ENCODE data around the gene SOST. TPM values are rescaled to one million over a fixed set of nuclear protein-coding genes. Genes with fewer than 3 reads are reported as not detected.

Gene SOST
- polyA plus RNA-seq, 1 donor from 2014 or later: 0.10 TPM

- no peak overlapping the region for H3K27ac ChIP-seq (ENCODE audit: low read length)
- H3F3A ChIP-seq (ENCODE audit: insufficient read depth, low read length, poor library complexity, severe bottlenecking): no peaks in the 10 kb centered on the region
- H3K9me2 ChIP-seq (ENCODE audit: insufficient read depth, low read length): no peaks in the 10 kb centered on the region
- no peak overlapping the region for H3K4me3 ChIP-seq (ENCODE audit: low read length)
- no peak overlapping the region for H3K9ac ChIP-seq (ENCODE audit: low read length)
- no peak overlapping the region for H2AFZ ChIP-seq (ENCODE audit: low read depth, low read length)
- H4K20me1 ChIP-seq (ENCODE audit: insufficient read depth): no peaks in the 10 kb centered on the region
- peaks cover 3% of the 10 kb centered on the region for H3K9me3 ChIP-seq (ENCODE audit: low read length)
- no peaks in the 10 kb centered on the region for H3K36me3 ChIP-seq (ENCODE audit: insufficient read depth, low read length)
- H3K4me2 ChIP-seq (ENCODE audit: low read length): no peak overlapping the region
- H3K79me2 ChIP-seq (replicated peaks; ENCODE audit: insufficient read depth, low read length): no peaks in the 10 kb centered on the region
- no peaks in the 10 kb centered on the region for H3K27me3 ChIP-seq (ENCODE audit: insufficient read depth, low read depth, low read length)
- TF ChIP-seq POLR2AphosphoS5 (IDR thresholded peaks at IDR 0.05): no peak
- TF ChIP-seq RAD21 (conservative IDR thresholded peaks at IDR 0.05): no peak
- TF ChIP-seq REST (IDR thresholded peaks at IDR 0.05; ENCODE audit: borderline replicate concordance): no peak
- TF ChIP-seq SMC3 (conservative IDR thresholded peaks at IDR 0.05; ENCODE audit: poor library complexity): no peak
Observed at GRCh38 chr17:43732958-43733357, 25.6 kb downstream of the SOST start.

- Histone ChIP-seq H3K27ac (ENCODE audit: low read length) (no peak overlapping the region), H2AFZ (ENCODE audit: low read depth, low read length) (no peak overlapping the region), H3K4me2 (ENCODE audit: low read length) (no peak overlapping the region), H3K27me3 (ENCODE audit: insufficient read depth, low read depth, low read length) (no peaks in the 10 kb centered on the region), H3K79me2 (replicated peaks; ENCODE audit: insufficient read depth, low read length) (no peaks in the 10 kb centered on the region), H3K9ac (ENCODE audit: low read length) (no peak overlapping the region), H3K4me3 (ENCODE audit: low read length) (no peak overlapping the region), H3F3A (ENCODE audit: insufficient read depth, low read length, poor library complexity, severe bottlenecking) (no peaks in the 10 kb centered on the region), H3K9me3 (ENCODE audit: low read length) (peaks cover 3% of the 10 kb centered on the region), H4K20me1 (ENCODE audit: insufficient read depth) (no peaks in the 10 kb centered on the region), H3K9me2 (ENCODE audit: insufficient read depth, low read length) (no peaks in the 10 kb centered on the region), H3K36me3 (ENCODE audit: insufficient read depth, low read length) (no peaks in the 10 kb centered on the region)
- no peak for TF ChIP-seq POLR2AphosphoS5 (IDR thresholded peaks at IDR 0.05)
- no peak for TF ChIP-seq CTCF (IDR thresholded peaks at IDR 0.05; ENCODE audit: poor library complexity, severe bottlenecking)
- TF ChIP-seq MXI1 (conservative IDR thresholded peaks at IDR 0.05; ENCODE audit: poor library complexity, severe bottlenecking): no peak
Observed at GRCh38 chr17:43728081-43728480, 30.5 kb downstream of the SOST start.

GRCh38 chr17:43723697-43724359 lies 34.8 kb downstream of the SOST start:
- Histone ChIP-seq H3K4me3 (ENCODE audit: low read length) (no peak overlapping the region), H3K27me3 (ENCODE audit: insufficient read depth, low read depth, low read length) (peaks cover 10% of the 10 kb centered on the region), H4K20me1 (ENCODE audit: insufficient read depth) (no peaks in the 10 kb centered on the region), H3K4me2 (ENCODE audit: low read length) (no peak overlapping the region), H3K9me3 (ENCODE audit: low read length) (no peaks in the 10 kb centered on the region), H3K9me2 (ENCODE audit: insufficient read depth, low read length) (no peaks in the 10 kb centered on the region), H3F3A (ENCODE audit: insufficient read depth, low read length, poor library complexity, severe bottlenecking) (no peaks in the 10 kb centered on the region), H3K9ac (ENCODE audit: low read length) (no peak overlapping the region), H2AFZ (ENCODE audit: low read depth, low read length) (no peak overlapping the region), H3K27ac (ENCODE audit: low read length) (no peak overlapping the region), H3K36me3 (ENCODE audit: insufficient read depth, low read length) (no peaks in the 10 kb centered on the region), H3K79me2 (replicated peaks; ENCODE audit: insufficient read depth, low read length) (no peaks in the 10 kb centered on the region)
- TF ChIP-seq TAF1 (IDR thresholded peaks at IDR 0.05; ENCODE audit: low read depth) (no peak), RAD21 (conservative IDR thresholded peaks at IDR 0.05) (no peak), POLR2AphosphoS5 (IDR thresholded peaks at IDR 0.05) (no peak), MXI1 (conservative IDR thresholded peaks at IDR 0.05; ENCODE audit: poor library complexity, severe bottlenecking) (no peak), REST (IDR thresholded peaks at IDR 0.05; ENCODE audit: borderline replicate concordance) (no peak), CTCF (IDR thresholded peaks at IDR 0.05; ENCODE audit: poor library complexity, severe bottlenecking) (no peak), SMC3 (conservative IDR thresholded peaks at IDR 0.05; ENCODE audit: poor library complexity) (no peak), EP300 (conservative IDR thresholded peaks at IDR 0.05; ENCODE audit: poor library complexity, severe bottlenecking) (no peak), EZH2 (IDR thresholded peaks at IDR 0.05; ENCODE audit: borderline replicate concordance, insufficient read depth, low read length, poor library complexity, severe bottlenecking) (no peak)

Measured in neural cell (in vitro differentiated cells).